Embryonic facial prominence (tissue), 1 donor: ENCODE measurements around the gene PROK2.

ENCODE experiments used
- DNase-seq: peaks from one replicate; pipeline ENCODE4 v3.0.0-alpha.2; 2016; ENCODE audit errors: extremely low spot score

PROK2 gene

DNA sequence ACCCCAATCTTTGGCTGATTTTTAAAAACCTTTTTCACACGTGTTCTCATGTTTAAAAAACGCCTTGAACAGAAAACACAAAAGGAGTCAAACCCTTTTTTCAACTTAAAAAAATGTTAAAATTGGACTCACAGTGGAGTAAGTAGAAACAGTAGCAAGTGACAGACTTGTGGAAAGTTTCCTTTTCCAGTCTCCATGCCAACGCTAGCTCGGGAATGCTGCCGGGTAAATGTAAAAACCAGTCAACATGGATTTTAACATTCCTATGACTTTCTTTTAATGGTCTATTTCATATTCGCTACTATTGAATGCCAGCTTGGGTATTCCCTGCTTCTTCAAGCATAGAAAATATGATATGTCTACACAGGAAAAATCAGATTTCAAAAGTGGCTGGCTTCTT lies 1.6 kb upstream of the PROK2 start:
- DNase-seq, result peak; percentile 71

DNA sequence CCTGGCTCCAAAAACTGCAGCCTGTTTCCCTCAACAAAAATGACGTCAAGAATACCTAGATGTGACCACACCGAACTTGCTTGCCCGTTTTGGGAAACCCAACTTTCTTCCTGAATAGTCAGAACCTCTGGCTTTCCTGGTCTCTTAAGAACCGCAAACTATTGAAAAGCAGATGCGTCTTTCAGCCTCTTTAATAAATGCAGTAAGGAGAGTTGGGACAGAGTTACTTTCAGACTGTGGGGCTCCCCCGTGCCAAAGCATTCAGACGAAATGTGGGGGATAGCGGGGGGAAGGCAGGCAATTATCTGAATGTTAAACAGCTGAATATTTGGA lies 1.2 kb upstream of the PROK2 start:
- peak; percentile 42 for DNase-seq

DNA sequence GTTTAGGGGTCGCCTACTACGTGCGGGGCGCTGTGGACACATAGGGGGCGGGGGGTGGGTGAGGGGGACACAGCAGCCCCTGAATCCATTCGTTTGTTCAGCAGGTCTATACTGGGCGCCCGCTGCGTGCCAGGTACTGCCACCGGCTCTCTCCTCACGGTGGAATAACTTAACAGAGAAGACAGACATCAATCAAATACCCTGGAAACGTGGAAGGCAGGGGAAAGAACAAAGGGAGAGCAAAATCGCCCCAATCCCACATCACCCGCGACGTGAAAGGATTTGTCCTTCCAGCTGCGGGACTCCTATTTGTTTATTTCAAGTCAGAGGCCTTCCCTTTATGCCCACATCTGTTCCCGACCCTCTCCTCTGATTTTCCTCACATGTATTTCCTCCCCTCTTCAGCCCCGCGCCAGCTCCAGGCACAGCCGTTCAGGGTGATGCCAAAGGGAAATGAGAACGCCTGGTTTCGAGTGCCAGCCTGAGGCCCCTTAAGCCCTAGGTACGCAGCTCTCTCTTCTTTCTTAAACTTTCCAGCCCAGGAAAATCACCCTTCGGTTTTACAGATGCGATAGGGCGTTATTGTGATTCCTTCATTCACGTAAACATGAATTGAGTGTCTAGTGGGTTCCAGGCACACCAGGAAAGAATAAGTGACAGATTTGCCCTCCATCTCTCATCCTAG lies 726 bp upstream of the PROK2 start:
- no peak for DNase-seq

DNA sequence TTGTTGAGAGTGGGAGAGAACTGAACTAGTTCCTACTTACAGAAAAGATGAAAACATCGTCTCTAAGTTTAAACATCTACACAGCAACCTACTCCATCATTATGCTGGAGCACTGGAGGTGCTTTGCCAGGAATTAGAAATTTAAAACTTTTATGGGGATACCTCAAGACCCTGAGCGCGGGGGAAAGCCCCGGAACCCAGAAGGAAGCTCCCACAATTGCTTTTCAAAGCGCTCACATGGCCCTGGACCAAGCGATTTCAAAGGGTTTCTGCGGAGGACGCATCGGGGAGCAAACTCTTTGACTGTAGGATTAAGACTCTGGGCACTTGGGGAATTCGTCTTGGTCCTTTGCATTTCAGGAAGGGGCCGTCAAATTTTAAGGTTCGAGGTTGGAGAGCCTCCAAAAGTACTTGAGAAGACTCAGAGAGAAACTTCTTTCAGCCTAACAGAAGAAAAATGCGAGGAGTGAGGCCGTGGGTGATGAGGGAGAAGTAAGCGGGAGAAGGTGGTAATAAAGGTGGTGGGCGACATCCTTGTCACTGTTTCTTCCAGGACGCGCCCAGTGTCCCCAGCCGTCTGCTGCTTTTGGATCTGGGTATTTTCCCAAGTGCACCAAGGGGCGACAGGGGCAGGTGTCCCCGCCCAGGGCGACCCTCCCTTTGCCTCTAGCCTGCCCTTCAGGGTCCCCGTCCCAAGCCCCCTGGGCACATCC lies 591 bp downstream of the PROK2 start:
- no peak for DNase-seq

GRCh38 chr3:71783152-71783551 lies 1.8 kb downstream of the PROK2 start:
- DNase-seq, result no peak

DNA sequence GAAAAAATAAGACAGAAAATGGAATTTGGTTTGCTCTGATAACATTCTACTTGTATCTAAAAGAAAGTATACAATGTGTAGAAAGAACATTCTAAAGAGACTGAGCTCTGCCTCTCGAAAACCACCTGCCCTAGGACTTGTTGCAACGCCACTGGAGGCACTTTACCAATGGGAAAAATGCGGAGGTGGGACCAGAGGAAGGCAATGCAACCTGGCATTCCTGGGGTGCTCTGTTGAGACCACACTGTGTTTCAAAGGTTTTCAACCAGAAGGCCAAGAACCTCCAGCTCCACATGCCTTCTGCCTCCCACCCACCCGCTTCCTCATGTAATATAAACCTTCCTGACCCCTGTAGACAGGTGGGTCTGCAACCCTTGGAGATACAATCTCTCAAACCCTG lies 4.5 kb downstream of the PROK2 start:
- DNase-seq, result no peak

- DNase-seq, result no peak
These were observed 5.1 kb downstream of the PROK2 start for GRCh38 chr3:71779674-71780377.

DNA sequence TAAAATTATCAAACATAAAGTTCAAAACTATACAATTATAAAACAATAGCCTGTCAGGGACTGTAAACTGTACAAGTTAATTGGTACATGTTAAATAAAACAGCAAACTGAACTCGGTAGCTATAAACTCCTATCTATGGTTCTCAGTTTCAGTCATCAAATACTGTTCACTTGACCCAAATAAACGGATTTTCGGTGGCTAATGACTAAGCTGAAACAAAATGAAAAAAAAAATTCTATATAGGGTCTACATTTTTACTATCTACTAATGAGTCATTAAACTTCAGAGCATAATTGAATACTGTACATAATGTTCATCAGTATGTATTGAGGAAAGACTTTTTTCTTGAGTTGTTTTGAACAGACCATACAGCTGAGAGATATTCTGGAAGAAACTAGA lies 6.6 kb downstream of the PROK2 start:
- DNase-seq, result no peak

- DNase-seq, result no peak
These were observed 8.4 kb downstream of the PROK2 start for GRCh38 chr3:71776538-71776937.

DNA sequence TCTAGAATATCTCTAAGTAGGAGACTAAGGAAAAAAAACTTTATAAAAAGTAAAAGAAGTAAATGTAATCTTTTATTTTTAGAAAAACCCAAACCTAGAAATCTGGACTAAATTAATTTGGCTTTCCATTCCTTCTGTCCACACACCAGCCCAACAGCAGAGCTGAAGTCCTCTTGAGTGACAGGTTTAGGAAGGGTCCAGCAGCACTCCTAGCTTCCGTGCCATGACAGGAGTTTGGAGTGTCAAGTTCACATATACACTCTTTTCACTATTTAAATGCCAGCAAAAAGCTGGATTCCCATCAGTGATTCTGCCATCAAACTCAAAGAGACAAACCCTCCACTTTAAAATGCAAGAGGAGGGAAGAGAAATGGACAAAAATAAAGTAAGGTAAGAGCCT lies 13.1 kb downstream of the PROK2 start:
- no peak for DNase-seq

- DNase-seq, result no peak
These were observed 13.8 kb downstream of the PROK2 start for GRCh38 chr3:71771126-71771525.

DNA sequence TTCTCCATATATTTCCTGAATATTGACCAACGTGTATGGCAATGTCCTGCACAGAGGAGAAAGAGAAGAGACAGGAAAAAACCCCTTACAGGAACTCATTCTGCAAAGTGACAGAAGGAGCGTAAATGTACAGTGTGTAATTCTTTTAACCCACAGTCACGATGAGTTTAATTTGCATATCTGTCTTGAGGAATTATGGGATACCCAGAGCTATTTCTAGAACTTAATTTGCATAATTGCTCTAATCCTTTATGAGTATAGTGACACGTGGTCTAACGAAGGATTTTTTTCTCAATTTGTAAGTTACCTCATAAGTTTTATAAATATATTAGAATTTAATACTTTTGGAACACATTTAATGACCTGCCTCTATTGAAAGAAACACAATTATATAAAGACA lies 21.5 kb downstream of the PROK2 start:
- no peak for DNase-seq

DNA sequence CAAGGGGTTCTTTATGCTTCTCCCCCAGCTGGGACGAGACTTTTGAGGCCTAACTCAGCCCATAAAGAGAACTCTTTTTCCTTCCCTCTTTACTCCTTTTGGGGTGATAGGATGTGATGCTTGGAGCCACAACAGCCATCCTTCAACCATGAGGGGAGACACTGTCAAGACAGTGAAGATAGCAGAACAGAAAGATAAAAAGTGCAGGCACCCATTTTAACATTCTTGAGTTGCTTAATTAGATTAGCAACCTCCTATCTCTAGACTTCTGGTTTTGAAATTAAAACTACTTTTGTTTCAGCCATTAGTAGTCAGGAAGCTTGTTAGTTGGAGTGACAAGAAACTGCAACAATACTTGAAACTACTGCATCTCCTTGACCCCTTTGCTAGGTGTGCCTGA lies 24.8 kb downstream of the PROK2 start:
- no peak for DNase-seq

DNA sequence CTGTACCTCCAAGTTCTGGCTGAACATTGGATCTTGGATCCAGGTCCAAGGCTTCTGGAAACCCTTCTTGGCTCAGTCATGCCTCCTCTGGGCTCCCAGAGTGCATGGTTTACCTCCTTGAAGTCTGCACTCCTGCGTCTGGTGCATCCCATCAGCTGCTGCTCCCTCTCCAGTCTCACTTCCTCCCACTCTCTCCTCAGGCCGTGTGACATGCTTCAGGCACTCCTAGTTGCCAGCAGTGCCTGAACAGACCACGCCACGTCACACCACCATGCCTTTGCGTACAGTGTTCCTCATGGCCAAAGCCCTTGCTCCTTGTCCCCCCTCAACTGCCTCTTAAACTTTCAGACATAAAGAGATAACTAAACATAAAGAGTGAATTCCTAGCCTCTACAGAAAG lies 25.5 kb downstream of the PROK2 start:
- no peak for DNase-seq

DNA sequence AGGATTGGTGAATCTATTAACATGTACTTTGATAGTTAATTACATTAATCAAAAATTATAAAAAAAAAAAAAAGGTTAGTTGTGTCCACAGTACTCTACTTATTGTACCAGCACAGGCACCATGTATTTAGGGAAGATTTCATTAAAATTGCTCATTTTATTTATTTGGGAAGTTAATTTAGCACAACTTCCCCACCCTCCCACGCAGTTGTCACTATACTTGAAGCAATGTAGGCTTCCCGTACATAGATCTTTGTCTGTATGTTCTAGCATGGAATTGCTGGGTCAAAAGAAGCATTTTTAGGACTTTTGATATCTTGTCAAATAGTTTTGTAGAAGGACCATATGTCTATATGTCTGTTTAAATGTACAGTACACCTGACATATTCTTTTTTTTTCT lies 26.9 kb downstream of the PROK2 start:
- no peak for DNase-seq

GRCh38 chr3:71754610-71755253 lies 30.2 kb downstream of the PROK2 start:
- DNase-seq, result no peak

DNA sequence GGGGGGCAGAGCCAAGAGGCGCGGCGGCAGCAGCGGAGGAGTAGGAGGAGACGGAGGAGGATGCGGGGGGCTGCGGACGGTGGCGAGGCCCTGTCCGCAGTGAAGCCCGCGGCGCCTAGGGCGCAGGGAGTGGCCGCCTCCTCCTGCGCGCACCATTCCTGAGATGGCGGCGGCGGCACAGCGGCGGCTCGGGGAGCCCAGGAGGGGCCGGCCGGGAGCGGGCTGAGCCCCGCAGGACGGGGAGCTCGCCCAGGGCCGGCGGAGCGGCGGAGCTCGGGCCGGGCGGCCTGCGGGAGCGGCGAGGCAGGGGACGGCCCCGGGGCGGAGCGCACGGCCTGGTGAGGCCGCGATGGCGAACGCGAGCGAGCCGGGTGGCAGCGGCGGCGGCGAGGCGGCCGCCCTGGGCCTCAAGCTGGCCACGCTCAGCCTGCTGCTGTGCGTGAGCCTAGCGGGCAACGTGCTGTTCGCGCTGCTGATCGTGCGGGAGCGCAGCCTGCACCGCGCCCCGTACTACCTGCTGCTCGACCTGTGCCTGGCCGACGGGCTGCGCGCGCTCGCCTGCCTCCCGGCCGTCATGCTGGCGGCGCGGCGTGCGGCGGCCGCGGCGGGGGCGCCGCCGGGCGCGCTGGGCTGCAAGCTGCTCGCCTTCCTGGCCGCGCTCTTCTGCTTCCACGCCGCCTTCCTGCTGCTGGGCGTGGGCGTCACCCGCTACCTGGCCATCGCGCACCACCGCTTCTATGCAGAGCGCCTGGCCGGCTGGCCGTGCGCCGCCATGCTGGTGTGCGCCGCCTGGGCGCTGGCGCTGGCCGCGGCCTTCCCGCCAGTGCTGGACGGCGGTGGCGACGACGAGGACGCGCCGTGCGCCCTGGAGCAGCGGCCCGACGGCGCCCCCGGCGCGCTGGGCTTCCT lies 31.0 kb downstream of the PROK2 start, which contains the start of gene GPR27:
TSS of gene GPR27 (plus strand) at position 155 of the 909 bp plus-strand sequence. CDS start at position 350, 195 bp downstream.
- no peak for DNase-seq

- no peak for DNase-seq
These were observed 31.9 kb downstream of the PROK2 start for GRCh38 chr3:71752831-71753700.

GRCh38 chr3:71751602-71752001 lies 33.3 kb downstream of the PROK2 start:
- no peak for DNase-seq

DNA sequence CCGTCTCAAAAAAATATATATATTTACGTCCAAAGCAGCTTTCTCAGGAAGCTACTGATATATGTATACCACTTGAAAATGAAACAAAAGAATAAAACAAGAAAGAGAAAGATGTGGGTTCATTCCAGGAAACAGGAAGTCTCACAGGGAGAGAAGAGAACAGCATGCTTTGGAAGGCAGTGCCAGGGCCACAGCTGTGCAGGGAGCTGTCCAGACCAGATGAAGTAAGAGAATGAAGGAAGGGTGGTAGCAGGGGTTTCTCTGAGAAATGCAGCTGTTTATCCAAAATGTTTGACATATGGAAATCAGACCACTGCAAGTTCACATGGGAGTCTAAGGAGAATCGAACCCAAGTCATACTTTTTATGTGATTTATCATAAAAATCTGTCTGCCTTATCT lies 40.2 kb downstream of the PROK2 start:
- no peak for DNase-seq
